Panc1 (cell line): ENCODE results near the gene PIP5K1A. TPM values are rescaled to one million over a fixed set of nuclear protein-coding genes. Genes with fewer than 3 reads are reported as not detected.

Experiments
- ATAC-seq: fragments of 200-7000 bp; cut with Tn5 transposase; 2 replicates; pipeline ENCODE4 v1.9.1; 2020; ENCODE audit warnings: mild to moderate bottlenecking, moderate library complexity
- BruUV-seq: library from RNA; stranded (reverse); fragments of 400-500 nt; replicated peaks from 2 replicates; lab custom pipeline; 2021; lab: Mats Ljungman, UMichigan
- CTCF ChIA-PET: fragments of 300-600 bp; sonication (Branson Sonifier 250); formaldehyde crosslinking; loops from one replicate; lab custom pipeline; 2022; ENCODE audit warnings: antibody characterized with exemption; lab: Charles Lee
- POLR2A ChIA-PET: fragments of 300-600 bp; sonication (Branson Sonifier 250); formaldehyde crosslinking; loops from one replicate; lab custom pipeline; 2022; ENCODE audit warnings: antibody characterized with exemption; lab: Charles Lee
- DNase-seq: peaks from one replicate; pipeline ENCODE4 v3.0.0-alpha.2; 2010; ENCODE audit warnings: low read depth, low spot score
- H3K27ac ChIP-seq: 2 replicates; pipeline ENCODE4 v1.5.1; 2011; ENCODE audit warnings: mild to moderate bottlenecking, low read length, inconsistent platforms
- H3K27me3 ChIP-seq: fragments of 200-500 bp; sonication (Bioruptor generic); 2 replicates; pipeline ENCODE4 v1.6.0; 2014; ENCODE audit warnings: low read length, inconsistent platforms; ENCODE audit not compliant: control insufficient read depth, insufficient read depth
- H3K36me3 ChIP-seq: fragments of 200-500 bp; sonication (Bioruptor generic); 2 replicates; pipeline ENCODE4 v1.5.1; 2014; ENCODE audit warnings: inconsistent platforms, mild to moderate bottlenecking, low read length, moderate library complexity; ENCODE audit not compliant: control insufficient read depth, insufficient read depth
- H3K4me1 ChIP-seq: 2 replicates; pipeline ENCODE4 v1.5.1; 2011; ENCODE audit warnings: inconsistent platforms, mild to moderate bottlenecking, low read length, moderate library complexity; ENCODE audit not compliant: control insufficient read depth, insufficient read depth
- H3K4me3 ChIP-seq, 2 experiments: 2 replicates each; pipeline ENCODE4 v1.5.1; 2011 to 2012; ENCODE audit warnings: low read depth in 2 of 2, low read length in 2 of 2, mild to moderate bottlenecking in 2 of 2, inconsistent platforms in 1 of 2, moderate library complexity in 1 of 2
- H3K9me3 ChIP-seq: fragments of 200-500 bp; sonication (Bioruptor generic); 2 replicates; pipeline ENCODE4 v1.5.1; 2014; ENCODE audit warnings: low read depth, mild to moderate bottlenecking, inconsistent platforms, low read length, moderate library complexity; ENCODE audit not compliant: control insufficient read depth, insufficient read depth
- CTCF ChIP-seq: fragments of 450-650 bp; IDR thresholded peaks from 2 replicates; pipeline ENCODE4 v1.5.1; 2017; ENCODE audit warnings: mild to moderate bottlenecking
- POLR2AphosphoS5 ChIP-seq: IDR thresholded peaks from 2 replicates; pipeline ENCODE4 v1.6.1; 2012; ENCODE audit warnings: mild to moderate bottlenecking, low read depth, low read length, moderate library complexity
- REST ChIP-seq, 2 experiments: IDR thresholded peaks; 2 replicates each; pipeline ENCODE4 v1.6.1; 2011 to 2012; ENCODE audit warnings: low read depth in 2 of 2, control low read depth in 1 of 2, low read length in 1 of 2, mild to moderate bottlenecking in 1 of 2, moderate library complexity in 1 of 2; ENCODE audit not compliant: insufficient read depth in 1 of 2
- SIN3A ChIP-seq: IDR thresholded peaks from 2 replicates; pipeline ENCODE4 v1.6.1; 2012; ENCODE audit warnings: low read depth, mild to moderate bottlenecking, low read length, moderate library complexity, borderline replicate concordance; ENCODE audit not compliant: insufficient read depth
- TCF7L2 ChIP-seq: IDR thresholded peaks from 2 replicates; pipeline ENCODE4 v1.6.1; 2011; ENCODE audit warnings: mild to moderate bottlenecking, low read depth, low read length, inconsistent platforms
- in situ Hi-C: cut with HindIII; loops from 2 replicates; pipeline ENCODE4 v1.10.0; 2016; ENCODE audit warnings: low sequenced_read_pairs, low pct_unique_long_range_greater_than_20kb
- intact Hi-C: fragments of 100-400 bp; cut with micrococcal nuclease; formaldehyde crosslinking; loops from one replicate; pipeline ENCODE4 v1.10.0; 2022; ENCODE audit not compliant: unreplicated experiment
- total RNA-seq: library from RNA; stranded (reverse); gene quantifications from one replicate; pipeline ENCODE4 v1.2.1, GENCODE V29; 2021; ENCODE audit not compliant: unreplicated experiment

The PIP5K1A gene
- total RNA-seq, 1 experiment from 2014 or later: 78.9 TPM

- ATAC-seq: no peak
These were observed 88.4 kb downstream of the PIP5K1A start for GRCh38 chr1:151286619-151287340.

GRCh38 chr1:151287341-151287699 lies 89.0 kb downstream of the PIP5K1A start:
- POLR2A ChIA-PET: interaction anchor here (0.6 kb wide), 1 partner anchor 202 kb away, joined by 3 read pairs; no protein-coding TSS in a partner anchor

More at GRCh38 chr1:151286619-151287340, 88.4 kb downstream of the PIP5K1A start:
- in situ Hi-C loops (no loop called here), intact Hi-C loops (no loop called here)
- no peak for TF ChIP-seq REST (IDR thresholded peaks at IDR 0.05; ENCODE audit: insufficient read depth in 1 of 2, low read depth in 2 of 2, low read length in 1 of 2)
- no peak for TF ChIP-seq CTCF
- TF ChIP-seq TCF7L2: no peak
- TF ChIP-seq SIN3A: no peak
- TF ChIP-seq POLR2AphosphoS5: no peak
- no peaks in the 10 kb centered on the region for H3K27me3 ChIP-seq
- BruUV-seq: no TSS peak
- DNase-seq: no peak
- no peak overlapping the region for H3K4me3 ChIP-seq
- CTCF ChIA-PET: no interaction called here
- no peak overlapping the region for H3K27ac ChIP-seq
- POLR2A ChIA-PET: interaction anchor here (0.6 kb wide), 1 partner anchor 202 kb away, joined by 3 read pairs; no protein-coding TSS in a partner anchor
- peaks cover 5% of the 10 kb centered on the region; the same call in 1 of the 2 replicates for H3K36me3 ChIP-seq
- H3K9me3 ChIP-seq: no peaks in the 10 kb centered on the region
- H3K4me1 ChIP-seq: peaks cover 13% of the 10 kb centered on the region

More at GRCh38 chr1:151287341-151287699, 89.0 kb downstream of the PIP5K1A start:
- Histone ChIP-seq H3K27ac (no peak overlapping the region), H3K27me3 (no peaks in the 10 kb centered on the region), H3K4me1 (peaks cover 13% of the 10 kb centered on the region), H3K9me3 (no peaks in the 10 kb centered on the region), H3K36me3 (peaks cover 4% of the 10 kb centered on the region; the same call in 1 of the 2 replicates), H3K4me3 (no peak overlapping the region)
- in situ Hi-C loops: no loop called here
- TF ChIP-seq CTCF: no peak
- no peak for TF ChIP-seq POLR2AphosphoS5
- TF ChIP-seq TCF7L2: no peak
- no peak for TF ChIP-seq REST (IDR thresholded peaks at IDR 0.05; ENCODE audit: insufficient read depth in 1 of 2, low read depth in 2 of 2, low read length in 1 of 2)
- no peak for TF ChIP-seq SIN3A
- ATAC-seq (no peak), DNase-seq (no peak)
- CTCF ChIA-PET: no interaction called here
- intact Hi-C loops: no loop called here
- BruUV-seq: no TSS peak
